WTC11 (cell line): Measurements from ENCODE around the gene BTBD9.

ENCODE experiments used
- ATF1 ChIP-seq: sonication (generic); formaldehyde crosslinking; IDR thresholded peaks from 2 replicates; pipeline ENCODE4 v1.8.1; 2023; ENCODE audit warnings: mild to moderate bottlenecking, moderate library complexity, missing genetic modification reagents
- CTCF ChIP-seq: fragments of 200-600 bp; IDR thresholded peaks from 2 replicates; pipeline ENCODE4 v1.8.0; 2022; ENCODE audit warnings: antibody characterized with exemption
- FOXK1 ChIP-seq: sonication (generic); formaldehyde crosslinking; IDR thresholded peaks from 2 replicates; pipeline ENCODE4 v1.8.0; 2022; ENCODE audit warnings: mild to moderate bottlenecking, moderate library complexity, missing genetic modification reagents
- NFYB ChIP-seq: sonication (generic); formaldehyde crosslinking; conservative IDR thresholded peaks from 2 replicates; pipeline ENCODE4 v1.8.0; 2022; ENCODE audit warnings: low read depth, missing genetic modification reagents

- TF ChIP-seq NFYB (CRISPR knock-in tag) (no peak), CTCF (no peak), ATF1 (no peak), FOXK1 (CRISPR knock-in tag) (no peak)
Measured at GRCh38 chr6:38192011-38192410, 447.7 kb downstream of the BTBD9 start.
